Measurements from ENCODE around the gene TMEM9. TPM values are rescaled to one million over a fixed set of nuclear protein-coding genes. Genes with fewer than 3 reads are reported as not detected.

The TMEM9 gene
- total and polyA plus RNA-seq, 8 donors, result 64.0 to 148 (median 133) TPM

GRCh38 chr1:201085902-201086735, 68.2 kb downstream of the TMEM9 start:
- ATAC-seq (peak; percentile 97), DNase-seq (peak in 1 of 4 donors; percentile 59)
- intact Hi-C loops (cut with DNase I), result no loop called here
- Histone ChIP-seq H3K9me3 (no peaks in the 10 kb centered on the region), H3K27ac (no peak overlapping the region), H3K27me3 (no peaks in the 10 kb centered on the region), H3K36me3 (no peaks in the 10 kb centered on the region), H3K4me3 (no peak overlapping the region), H3K4me1 (no peaks in the 10 kb centered on the region)
- TF ChIP-seq CTCF (IDR thresholded peaks at IDR 0.05), result peak; percentile 47 to 49

Other genes starting within 250 kb of the TMEM9 start
- 1 to 10 TPM; 2.0 to 7.9 TPM for gene KIF21B, start 130.8 kb downstream of the TMEM9 start, total RNA-seq
- 10 to 100 TPM in 3 of 6 donors, 1 to 10 TPM in 3; 5.9 to 15.1 (median 10.5) TPM for gene KIF21B, start 130.8 kb downstream of the TMEM9 start, polyA plus RNA-seq (ENCODE audit: insufficient read length in 6 of 6)
- under 1 TPM in 1 of 2 donors, not detected in 1; 0.12 TPM for gene CACNA1S, start 42.0 kb downstream of the TMEM9 start, total RNA-seq
- gene CACNA1S, start 42.0 kb downstream of the TMEM9 start, polyA plus RNA-seq (ENCODE audit: insufficient read length in 6 of 6), result under 1 TPM; 0.10 to 0.17 (median 0.12) TPM
- gene ASCL5, start 27.3 kb downstream of the TMEM9 start, total RNA-seq, result 1 to 10 TPM in 1 of 2 donors, under 1 TPM in 1; 0.21 to 1.0 TPM
- under 1 TPM; 0.23 to 0.73 (median 0.58) TPM for gene ASCL5, start 27.3 kb downstream of the TMEM9 start, polyA plus RNA-seq (ENCODE audit: insufficient read length in 6 of 6)
- gene IGFN1, start 36.4 kb upstream of the TMEM9 start, total RNA-seq, result 1 to 10 TPM in 1 of 2 donors, under 1 TPM in 1; 0.97 to 3.0 TPM
- 1 to 10 TPM in 2 of 6 donors, under 1 TPM in 4; 0.60 to 1.5 (median 0.82) TPM for gene IGFN1, start 36.4 kb upstream of the TMEM9 start, polyA plus RNA-seq (ENCODE audit: insufficient read length in 6 of 6)
- 1 to 10 TPM; 2.1 to 2.8 TPM for gene PKP1, start 129.0 kb upstream of the TMEM9 start, total RNA-seq
- gene PKP1, start 129.0 kb upstream of the TMEM9 start, polyA plus RNA-seq (ENCODE audit: insufficient read length in 6 of 6), result under 1 TPM; 0.17 to 0.29 (median 0.18) TPM
- 1 to 10 TPM; 5.0 to 6.5 TPM for gene TNNT2, start 223.2 kb upstream of the TMEM9 start, total RNA-seq
- gene TNNT2, start 223.2 kb upstream of the TMEM9 start, polyA plus RNA-seq (ENCODE audit: insufficient read length in 6 of 6), result 1 to 10 TPM; 3.2 to 5.8 (median 4.7) TPM
- 10 to 100 TPM; 20.1 to 37.6 TPM for gene LAD1, start 244.8 kb upstream of the TMEM9 start, total RNA-seq
- 10 to 100 TPM; 11.5 to 12.6 (median 11.8) TPM for gene LAD1, start 244.8 kb upstream of the TMEM9 start, polyA plus RNA-seq (ENCODE audit: insufficient read length in 6 of 6)

All from left lung (tissue), 10 donors.